ENCODE measurements around the gene IQGAP1. TPM values are rescaled to one million over a fixed set of nuclear protein-coding genes. Genes with fewer than 3 reads are reported as not detected.
"Not testable (repeated sequence)": the region's sequence is repeated elsewhere in the genome, so short reads cannot be mapped to it uniquely, and the experiment has no call there.

The IQGAP1 gene
- total RNA-seq, 4 donors from 2014 or later = 202 to 243 (median 231) TPM

- DNase-seq (ENCODE audit: low spot score in 2 of 2) = no peak
- no peak overlapping the region for H3K4me3 ChIP-seq (ENCODE audit: low read depth, poor library complexity, severe bottlenecking)
Observed at GRCh38 chr15:90411176-90411575, 23.1 kb downstream of the IQGAP1 start.

GRCh38 chr15:90412356-90413194 lies 24.5 kb downstream of the IQGAP1 start:
- 19 to 27% methylated on average over 3 of the region's 3 CpGs for WGBS, 2 donors
- H3K4me3 ChIP-seq (ENCODE audit: low read depth, poor library complexity, severe bottlenecking) = no peak overlapping the region
- intact Hi-C loops (cut with DNase I; ENCODE audit: low total_unique reads) = no loop called here
- TF ChIP-seq POLR2A (IDR thresholded peaks at IDR 0.05) = no peak
- no peak for TF ChIP-seq CTCF (IDR thresholded peaks at IDR 0.05)
- DNase-seq (ENCODE audit: low spot score in 2 of 2) = peak in 1 of 2 donors; percentile 79

More at GRCh38 chr15:90411176-90411575, 23.1 kb downstream of the IQGAP1 start:
- 83 to 87% methylated on average over 2 of the region's 2 CpGs for WGBS, 2 donors
- TF ChIP-seq CTCF (IDR thresholded peaks at IDR 0.05) (no peak), POLR2A (IDR thresholded peaks at IDR 0.05) (no peak)
- intact Hi-C loops (cut with DNase I; ENCODE audit: low total_unique reads) = no loop called here

GRCh38 chr15:90413411-90414379 lies 25.7 kb downstream of the IQGAP1 start:
- DNase-seq (ENCODE audit: low spot score in 2 of 2) = no peak
- WGBS, 2 donors = 41 to 47% methylated on average over 10 of the region's 10 CpGs
- intact Hi-C loops (cut with DNase I; ENCODE audit: low total_unique reads) = no loop called here
- TF ChIP-seq CTCF (IDR thresholded peaks at IDR 0.05) (no peak), POLR2A (IDR thresholded peaks at IDR 0.05) (no peak)
- no peak overlapping the region for H3K4me3 ChIP-seq (ENCODE audit: low read depth, poor library complexity, severe bottlenecking)

GRCh38 chr15:90414408-90415028 lies 26.5 kb downstream of the IQGAP1 start:
- DNase-seq (ENCODE audit: low spot score in 2 of 2) = no peak
- H3K4me3 ChIP-seq (ENCODE audit: low read depth, poor library complexity, severe bottlenecking) = no peak overlapping the region
- intact Hi-C loops (cut with DNase I; ENCODE audit: low total_unique reads) = no loop called here
- TF ChIP-seq POLR2A (IDR thresholded peaks at IDR 0.05) = no peak
- no peak for TF ChIP-seq CTCF (IDR thresholded peaks at IDR 0.05)
- 37 to 59% methylated on average over 9 of the region's 9 CpGs for WGBS, 2 donors

GRCh38 chr15:90416052-90416451 lies 28.0 kb downstream of the IQGAP1 start:
- H3K4me3 ChIP-seq (ENCODE audit: low read depth, poor library complexity, severe bottlenecking); DNase-seq (ENCODE audit: low spot score in 2 of 2); intact Hi-C loops (cut with DNase I; ENCODE audit: low total_unique reads): not testable (repeated sequence)
- 90 to 97% methylated on average over 5 of the region's 5 CpGs for WGBS, 2 donors

Measured in lower leg skin (tissue), 4 donors.